HepG2 (cell line): ENCODE results near the gene IRF3. TPM values are rescaled to one million over a fixed set of nuclear protein-coding genes. Genes with fewer than 3 reads are reported as not detected.

Source experiments
- ATAC-seq: fragments of 200-7000 bp; cut with Tn5 transposase; 3 replicates; pipeline ENCODE4 v1.9.1; 2020; ENCODE audit warnings: mild to moderate bottlenecking, moderate library complexity
- BruUV-seq: library from RNA; stranded (reverse); fragments of 400-500 nt; replicated peaks from 2 replicates; lab custom pipeline; 2021; lab: Mats Ljungman, UMichigan
- CTCF ChIA-PET: fragments of 300-600 bp; formaldehyde crosslinking; extraction: SDS; loops from one replicate; lab custom pipeline; 2021; ENCODE audit warnings: low total read pairs, inconsistent platforms, low intra/inter-chr PET ratio; lab: Yijun Ruan, JAX
- POLR2A ChIA-PET: fragments of 350-600 bp; sonication (Branson Sonifier 250); formaldehyde crosslinking; loops from one replicate; lab custom pipeline; 2020; ENCODE audit warnings: antibody characterized with exemption, inconsistent platforms; lab: Yijun Ruan, JAX
- DNase-seq: peaks from one replicate; pipeline ENCODE4 v3.0.0-alpha.2; 2015; ENCODE audit warnings: low spot score
- FAIRE-seq: peaks from 3 replicates; lab custom pipeline; 2011; peaks lifted over from hg19 to GRCh38; lab: Jason Lieb, UNC
- H2AFZ ChIP-seq: one replicate; pipeline ENCODE4 v1.6.1; 2011; ENCODE audit warnings: low read length, inconsistent platforms
- H3K27ac ChIP-seq: fragments of 300-600 bp; 3 replicates; pipeline ENCODE4 v1.8.0; 2011; ENCODE audit warnings: mixed run types, mild to moderate bottlenecking, mixed read lengths, low read length, inconsistent platforms; ENCODE audit not compliant: insufficient read depth; ENCODE audit errors: extremely low read length
- H3K27me3 ChIP-seq, 2 experiments: fragments of 200-600 bp in 1 of 2; 2 replicates in 1 of 2; 3 replicates in 1 of 2; pipeline versions ENCODE4 v1.6.0 to v1.8.0; 2011; ENCODE audit warnings: low read length in 2 of 2, mild to moderate bottlenecking in 2 of 2, moderate library complexity in 2 of 2, inconsistent platforms in 1 of 2; ENCODE audit not compliant: insufficient read depth in 2 of 2, control insufficient read depth in 1 of 2
- H3K36me3 ChIP-seq, 2 experiments: fragments of 200-600 bp in 1 of 2; replicated peaks in 1 of 2; 2 replicates in 1 of 2; 3 replicates in 1 of 2; pipeline versions ENCODE4 v1.5.1 to v1.8.0; 2011; ENCODE audit warnings: low read length in 2 of 2, inconsistent platforms in 1 of 2; ENCODE audit not compliant: insufficient read depth in 2 of 2, control insufficient read depth in 1 of 2
- H3K4me1 ChIP-seq: 2 replicates; pipeline ENCODE4 v1.5.1; 2012; ENCODE audit warnings: low read length, inconsistent platforms; ENCODE audit not compliant: insufficient read depth
- H3K4me2 ChIP-seq: 2 replicates; pipeline ENCODE4 v1.6.0; 2011; ENCODE audit warnings: low read depth, low read length, inconsistent platforms
- H3K4me3 ChIP-seq, 3 experiments: fragments of 200-600 bp in 1 of 3; sonication (generic), shearing (Covaris generic) in 1 of 3; replicated peaks in 1 of 3; 2 replicates each; pipeline ENCODE4 v1.5.1; 2011 to 2016; ENCODE audit warnings: low read length in 3 of 3, inconsistent platforms in 2 of 3, low read depth in 2 of 3, mild to moderate bottlenecking in 2 of 3, control low read depth in 1 of 3, mixed read lengths in 1 of 3; ENCODE audit not compliant: insufficient read depth in 1 of 3
- H3K79me2 ChIP-seq: one replicate; pipeline ENCODE4 v1.6.1; 2011; ENCODE audit warnings: low read length, inconsistent platforms; ENCODE audit not compliant: insufficient read depth
- H3K9ac ChIP-seq: 2 replicates; pipeline ENCODE4 v1.6.0; 2011; ENCODE audit warnings: mild to moderate bottlenecking, low read depth, low read length, inconsistent platforms; ENCODE audit not compliant: insufficient read depth
- H3K9me3 ChIP-seq: 2 replicates; pipeline ENCODE4 v1.5.1; 2012; ENCODE audit warnings: mild to moderate bottlenecking, low read length
- H4K20me1 ChIP-seq: 2 replicates; pipeline ENCODE4 v1.6.0; 2011; ENCODE audit warnings: inconsistent platforms, mild to moderate bottlenecking, low read length, moderate library complexity; ENCODE audit not compliant: insufficient read depth
- AGO2 ChIP-seq: fragments of 200-400 bp; formaldehyde crosslinking; optimal IDR thresholded peaks from 2 replicates; pipeline ENCODE3; 2017; ENCODE audit warnings: mild to moderate bottlenecking, low read depth, low read length, moderate library complexity
- MLX ChIP-seq: IDR thresholded peaks from 2 replicates; pipeline ENCODE4 v1.6.1; 2016
- PHF8 ChIP-seq: sonication (generic); formaldehyde crosslinking; IDR thresholded peaks from 2 replicates; pipeline ENCODE4 v1.5.0; 2020; ENCODE audit warnings: missing genetic modification reagents
- POLR2A ChIP-seq, 2 experiments: IDR thresholded peaks; 2 replicates each; pipeline ENCODE4 v1.6.1; 2011; ENCODE audit warnings: low read depth in 2 of 2, low read length in 2 of 2, mild to moderate bottlenecking in 1 of 2, moderate library complexity in 1 of 2; ENCODE audit not compliant: insufficient read depth in 1 of 2
- POLR2AphosphoS2 ChIP-seq: IDR thresholded peaks from 2 replicates; pipeline ENCODE4 v1.6.1; 2011; ENCODE audit warnings: low read depth, low read length, improper control_type of control experiment
- RBFOX2 ChIP-seq: fragments of 200-400 bp; formaldehyde crosslinking; IDR thresholded peaks from 2 replicates; pipeline ENCODE4 v1.6.1; 2017; ENCODE audit warnings: low read depth, mild to moderate bottlenecking, low read length
- ZBTB38 ChIP-seq: sonication (generic); formaldehyde crosslinking; IDR thresholded peaks from 2 replicates; pipeline ENCODE4 v1.5.1; 2020; ENCODE audit warnings: mild to moderate bottlenecking, missing genetic modification reagents
- ZNF101 ChIP-seq: sonication (generic); formaldehyde crosslinking; IDR thresholded peaks from 2 replicates; pipeline ENCODE4 v1.4.0; 2020; ENCODE audit warnings: mild to moderate bottlenecking, low read depth, missing genetic modification reagents, borderline replicate concordance
- ZNF549 ChIP-seq: sonication (generic); formaldehyde crosslinking; IDR thresholded peaks from 2 replicates; pipeline ENCODE4 v1.5.0; 2020; ENCODE audit warnings: missing genetic modification reagents
- WGBS: methylation state at CpG from one replicate; pipeline ENCODE4 v1.1.6; 2017; ENCODE audit warnings: low lambda C conversion rate; 5-methylcytosine and 5-hydroxymethylcytosine counted together
- in situ Hi-C: cut with HindIII; loops from 2 replicates; pipeline ENCODE4 v1.10.0; 2017; ENCODE audit warnings: low pct_unique_long_range_greater_than_20kb; ENCODE audit not compliant: extremely low pct_ligation_motif_present
- intact Hi-C: fragments of 100-400 bp; cut with micrococcal nuclease; formaldehyde crosslinking; loops from one replicate; pipeline ENCODE4 v1.10.0; 2022; ENCODE audit not compliant: unreplicated experiment
- polyA plus RNA-seq, 8 experiments: library from polyadenylated mRNA; depleted of rRNA in 3 of 8; stranded (reverse) in 7 of 8; unstranded in 1 of 8; fragments of >200 nt; fragmentation: Illumina TruSeq in 4 of 8; extraction: Trizol in 4 of 8; gene quantifications; 2 replicates each; pipeline versions ENCODE4 v1.2.1 to v1.2.3, GENCODE V29; 2011 to 2016; ENCODE audit warnings: low read depth in 4 of 8, missing spikeins in 1 of 8, mixed read lengths in 1 of 8; ENCODE audit not compliant: insufficient read depth in 1 of 8
- total RNA-seq, 5 experiments: library from RNA; depleted of rRNA; stranded (reverse); fragments of >200 nt; fragmentation: Illumina TruSeq; extraction: Trizol; gene quantifications; 2 replicates each; pipeline ENCODE4 v1.2.3, GENCODE V29; 2016; ENCODE audit warnings: low read depth in 1 of 5

IRF3 gene
- total and polyA plus RNA-seq, 2 of the 13 experiments (the other 11 are each of a cell fraction or from before 2014, with no cell fraction given) = 61.9 to 65.5 TPM

- in situ Hi-C loops = no loop called here
- H3K27me3 ChIP-seq = no peaks in the 10 kb centered on the region
- H3K9me3 ChIP-seq = no peaks in the 10 kb centered on the region
- no peak overlapping the region for H3K9ac ChIP-seq
- peaks cover 5% of the 10 kb centered on the region for H3K4me1 ChIP-seq
- H3K4me3 ChIP-seq = no peak overlapping the region
- ATAC-seq (no peak), DNase-seq (no peak), FAIRE-seq (no peak)
- no peak overlapping the region for H3K4me2 ChIP-seq
- ChIA-PET CTCF (no interaction called here), POLR2A (interaction anchor here (1.2 to 1.5 kb wide), 2 partner anchors 10 to 165 kb away, joined by 3 to 5 read pairs; partner anchors contain the start of gene PTOV1)
- BruUV-seq = no TSS peak
- H3K79me2 ChIP-seq = peaks cover 9% of the 10 kb centered on the region
- WGBS = 97% methylated on average over 19 of the region's 23 CpGs
- no peak overlapping the region for H2AFZ ChIP-seq
- peaks cover 25 to 64% of the 10 kb centered on the region in 2 experiments for H3K36me3 ChIP-seq
- peaks cover 14% of the 10 kb centered on the region for H4K20me1 ChIP-seq
- intact Hi-C loops = no loop called here
- no peak for TF ChIP-seq ZBTB38
- TF ChIP-seq AGO2 = peak; percentile 62
- no peak for TF ChIP-seq ZNF101 (CRISPR knock-in tag)
- 0 out of 2 replicates have a peak, but pooled peaks have one; percentile 31 for TF ChIP-seq RBFOX2
- TF ChIP-seq PHF8 (CRISPR knock-in tag) = no peak
- 0 out of 4 replicates have a peak, but pooled peaks of 1 of the 2 experiments have one; percentile 32 for TF ChIP-seq POLR2A (IDR thresholded peaks at IDR 0.05; ENCODE audit: insufficient read depth in 1 of 2, low read depth in 2 of 2, low read length in 2 of 2)
- no peak for TF ChIP-seq ZNF549 (CRISPR knock-in tag)
- H3K27ac ChIP-seq = no peak overlapping the region
These were observed 20.2 kb upstream of the IRF3 start for GRCh38 chr19:49685845-49686332.

- no peak for FAIRE-seq
- peaks cover 22% of the 10 kb centered on the region for H4K20me1 ChIP-seq
These were observed 19.4 kb upstream of the IRF3 start for GRCh38 chr19:49684983-49685553.

More at GRCh38 chr19:49684983-49685553, 19.4 kb upstream of the IRF3 start:
- TF ChIP-seq POLR2AphosphoS2 (0 out of 2 replicates have a peak, but pooled peaks have one; percentile 39), MLX (no peak)
- TF ChIP-seq, all 625 proteins: peak for 1
- H3K9ac ChIP-seq = no peak overlapping the region
- intact Hi-C loops = no loop called here
- no peak overlapping the region for H3K4me2 ChIP-seq
- H3K27ac ChIP-seq = no peak overlapping the region
- CTCF ChIA-PET = no interaction called here
- peaks cover 13% of the 10 kb centered on the region for H3K4me1 ChIP-seq
- no peak overlapping the region for H2AFZ ChIP-seq
- in situ Hi-C loops = no loop called here
- DNase-seq (no peak), ATAC-seq (no peak)
- WGBS = 98% methylated on average over 10 of the region's 13 CpGs
- no peak overlapping the region for H3K4me3 ChIP-seq
- no peaks in the 10 kb centered on the region for H3K27me3 ChIP-seq
- H3K9me3 ChIP-seq = no peaks in the 10 kb centered on the region
- H3K79me2 ChIP-seq = peaks cover 16% of the 10 kb centered on the region
- peaks cover 22 to 66% of the 10 kb centered on the region in 2 experiments for H3K36me3 ChIP-seq
- POLR2A ChIA-PET = interaction anchor here (1.2 to 1.5 kb wide), 2 partner anchors 9 to 166 kb away, joined by 3 to 5 read pairs; partner anchors contain the start of gene PTOV1
- no TSS peak for BruUV-seq
